GM18526 (cell line): ENCODE data around the gene TREML1.

Experiments used
- POLR2A ChIP-seq: IDR thresholded peaks from 3 replicates; pipeline ENCODE4 v1.6.1; 2011; ENCODE audit not compliant: insufficient read length; ENCODE audit errors: extremely low read depth

Gene TREML1

GRCh38 chr6:41122373-41122772, 31.8 kb downstream of the TREML1 start:
- no peak for TF ChIP-seq POLR2A

GRCh38 chr6:41120058-41120457, 34.1 kb downstream of the TREML1 start:
- no peak for TF ChIP-seq POLR2A

- TF ChIP-seq POLR2A, result no peak
Observed at GRCh38 chr6:41119508-41119907, 34.6 kb downstream of the TREML1 start.

- TF ChIP-seq POLR2A, result no peak
Observed at GRCh38 chr6:41111017-41111416, 43.1 kb downstream of the TREML1 start.

GRCh38 chr6:41103847-41104246, 50.3 kb downstream of the TREML1 start:
- TF ChIP-seq POLR2A, result no peak

GRCh38 chr6:41100871-41101287, 53.3 kb downstream of the TREML1 start:
- no peak for TF ChIP-seq POLR2A
